HG03439 (cell line): ENCODE data around the gene RNF181.
"Not testable (repeated sequence)": the region's sequence is repeated elsewhere in the genome, so short reads cannot be mapped to it uniquely, and the experiment has no call there.

Experiments used
- ATAC-seq: cut with Tn5 transposase; IDR thresholded peaks from one replicate; pipeline ENCODE4 v1.9.1; 2021; ENCODE audit warnings: mild to moderate bottlenecking, moderate library complexity; ENCODE audit not compliant: unreplicated experiment

Gene RNF181

GRCh38 chr2:85577063-85577385 lies 18.5 kb upstream of the RNF181 start:
- ATAC-seq, result no peak

- peak; percentile 76 for ATAC-seq
Measured at GRCh38 chr2:85577386-85578242, 17.9 kb upstream of the RNF181 start, which contains the start of gene VAMP8. TSS of gene VAMP8 (plus strand) at chr2:85577586. CDS start at chr2:85577647, 61 bp downstream.

- no peak for ATAC-seq
Measured at GRCh38 chr2:85578243-85579180, 17.0 kb upstream of the RNF181 start.

- no peak for ATAC-seq
Measured at GRCh38 chr2:85579266-85579935, 16.1 kb upstream of the RNF181 start.

- no peak for ATAC-seq
Measured at GRCh38 chr2:85580206-85580605, 15.3 kb upstream of the RNF181 start.

- no peak for ATAC-seq
Measured at GRCh38 chr2:85582492-85582891, 13.1 kb upstream of the RNF181 start.

GRCh38 chr2:85583667-85584353 lies 11.7 kb upstream of the RNF181 start:
- ATAC-seq, result peak; percentile 63

GRCh38 chr2:85584354-85584856 lies 11.1 kb upstream of the RNF181 start, which contains the start of gene VAMP5:
TSS of gene VAMP5 (plus strand) at chr2:85584431. CDS start at chr2:85584491, 60 bp downstream.
- ATAC-seq, result no peak

- ATAC-seq, result peak; percentile 41
Measured at GRCh38 chr2:85584857-85585780, 10.4 kb upstream of the RNF181 start.

- ATAC-seq, result no peak
Measured at GRCh38 chr2:85585781-85586105, 9.8 kb upstream of the RNF181 start.

GRCh38 chr2:85588236-85588635 lies 7.3 kb upstream of the RNF181 start:
- no peak for ATAC-seq

GRCh38 chr2:85588645-85589044 lies 6.9 kb upstream of the RNF181 start:
- ATAC-seq, result no peak

- ATAC-seq, result no peak
Measured at GRCh38 chr2:85589181-85589580, 6.4 kb upstream of the RNF181 start.

- no peak for ATAC-seq
Measured at GRCh38 chr2:85589982-85590791, 5.4 kb upstream of the RNF181 start.

GRCh38 chr2:85590950-85591349 lies 4.6 kb upstream of the RNF181 start:
- no peak for ATAC-seq

GRCh38 chr2:85591563-85591962 lies 4.0 kb upstream of the RNF181 start:
- ATAC-seq, result no peak

- not testable (repeated sequence) for ATAC-seq
Measured at GRCh38 chr2:85592299-85592698, 3.2 kb upstream of the RNF181 start.

GRCh38 chr2:85593023-85593422 lies 2.5 kb upstream of the RNF181 start:
- no peak for ATAC-seq
